Liver (tissue), 9 donors: ENCODE results near the gene NPTN. TPM values are rescaled to one million over a fixed set of nuclear protein-coding genes. Genes with fewer than 3 reads are reported as not detected.

Source experiments
- DNase-seq: peaks from one replicate; pipeline ENCODE4 v3.0.0-alpha.2; 2017; ENCODE audit warnings: low spot score
- H3K27ac ChIP-seq, 2 donors: one replicate each; pipeline ENCODE4 v1.7.0; 2013; ENCODE audit warnings: inconsistent platforms in 2 of 2, low read length in 2 of 2, control low read depth in 1 of 2, low read depth in 1 of 2, mild to moderate bottlenecking in 1 of 2
- H3K27me3 ChIP-seq, 4 donors: one replicate each; pipeline versions ENCODE4 v1.6.1 to v1.7.0; 2013; ENCODE audit warnings: low read length in 3 of 4, inconsistent platforms in 1 of 4, mild to moderate bottlenecking in 1 of 4, moderate library complexity in 1 of 4; ENCODE audit not compliant: control insufficient read depth in 4 of 4, insufficient read depth in 4 of 4
- H3K36me3 ChIP-seq, 4 donors: one replicate each; pipeline versions ENCODE4 v1.6.1 to v1.7.0; 2013; ENCODE audit warnings: low read length in 3 of 4, mild to moderate bottlenecking in 3 of 4, low read depth in 1 of 4, moderate library complexity in 1 of 4; ENCODE audit not compliant: control insufficient read depth in 4 of 4, insufficient read depth in 3 of 4
- H3K4me1 ChIP-seq, 4 donors: one replicate each; pipeline versions ENCODE4 v1.6.1 to v1.7.0; 2013; ENCODE audit warnings: low read length in 3 of 4, mild to moderate bottlenecking in 3 of 4, moderate library complexity in 1 of 4; ENCODE audit not compliant: control insufficient read depth in 4 of 4, insufficient read depth in 4 of 4
- H3K4me3 ChIP-seq, 3 donors: one replicate each; pipeline versions ENCODE4 v1.6.1 to v1.7.0; 2013; ENCODE audit warnings: low read length in 3 of 3, control low read depth in 1 of 3, low read depth in 1 of 3, mild to moderate bottlenecking in 1 of 3
- H3K9ac ChIP-seq, 2 donors: one replicate each; pipeline ENCODE4 v1.7.0; 2013; ENCODE audit warnings: low read length in 2 of 2, mild to moderate bottlenecking in 2 of 2, moderate library complexity in 2 of 2, control low read depth in 1 of 2, low read depth in 1 of 2
- H3K9me3 ChIP-seq, 4 donors: one replicate each; pipeline versions ENCODE4 v1.6.1 to v1.7.0; 2013; ENCODE audit warnings: low read length in 3 of 4; ENCODE audit not compliant: control insufficient read depth in 4 of 4
- EGR1 ChIP-seq, 2 donors: IDR thresholded peaks; 2 replicates each; pipeline ENCODE4 v1.6.1; 2016 to 2018; ENCODE audit warnings: antibody characterized with exemption in 2 of 2, low read depth in 2 of 2
- FOXA1 ChIP-seq: IDR thresholded peaks from 2 replicates; pipeline ENCODE4 v1.6.1; 2016; ENCODE audit warnings: antibody characterized with exemption
- FOXA2 ChIP-seq: IDR thresholded peaks from 2 replicates; pipeline ENCODE4 v1.6.1; 2016; ENCODE audit warnings: antibody characterized with exemption
- GABPA ChIP-seq, 2 donors: IDR thresholded peaks in 1 of 2; conservative IDR thresholded peaks in 1 of 2; 2 replicates each; pipeline ENCODE4 v1.6.1; 2016; ENCODE audit warnings: antibody characterized with exemption in 2 of 2, mild to moderate bottlenecking in 1 of 2, moderate library complexity in 1 of 2
- HNF4A ChIP-seq, 2 donors: conservative IDR thresholded peaks; 2 replicates each; pipeline ENCODE4 v1.6.1; 2016; ENCODE audit warnings: antibody characterized with exemption in 2 of 2, mild to moderate bottlenecking in 2 of 2
- HNF4G ChIP-seq: IDR thresholded peaks from 2 replicates; pipeline ENCODE4 v1.6.1; 2016; ENCODE audit warnings: antibody characterized with exemption
- JUND ChIP-seq, 2 donors: IDR thresholded peaks; 2 replicates each; pipeline ENCODE4 v1.6.1; 2016; ENCODE audit warnings: antibody characterized with exemption in 2 of 2
- NR2F2 ChIP-seq: IDR thresholded peaks from 2 replicates; pipeline ENCODE4 v1.6.1; 2016; ENCODE audit warnings: antibody characterized with exemption
- RAD21 ChIP-seq, 2 donors: IDR thresholded peaks; 2 replicates each; pipeline ENCODE4 v1.6.1; 2016; ENCODE audit warnings: antibody characterized with exemption in 2 of 2, mild to moderate bottlenecking in 2 of 2
- RXRA ChIP-seq, 2 donors: IDR thresholded peaks; 2 replicates each; pipeline ENCODE4 v1.6.1; 2017 to 2018; ENCODE audit warnings: antibody characterized with exemption in 2 of 2, mild to moderate bottlenecking in 1 of 2
- SP1 ChIP-seq: IDR thresholded peaks from 2 replicates; pipeline ENCODE4 v1.6.1; 2018; ENCODE audit warnings: antibody characterized with exemption, mild to moderate bottlenecking
- TAF1 ChIP-seq: conservative IDR thresholded peaks from 2 replicates; pipeline ENCODE4 v1.6.1; 2016; ENCODE audit warnings: antibody characterized with exemption, mild to moderate bottlenecking
- YY1 ChIP-seq: IDR thresholded peaks from 2 replicates; pipeline ENCODE4 v1.6.1; 2016; ENCODE audit warnings: antibody characterized with exemption, mild to moderate bottlenecking
- ZBTB33 ChIP-seq: IDR thresholded peaks from 2 replicates; pipeline ENCODE4 v1.6.1; 2016; ENCODE audit warnings: antibody characterized with exemption
- WGBS: extraction: QIAGEN DNeasy Blood & Tissue Kit; methylation state at CpG from one replicate; pipeline ENCODE4 v1.1.7; 2013; 5-methylcytosine and 5-hydroxymethylcytosine counted together
- polyA plus RNA-seq, 2 donors: library from polyadenylated mRNA; stranded (reverse) in 1 of 2; unstranded in 1 of 2; fragments of 200-250 nt in 1 of 2; fragments of >200 nt in 1 of 2; fragmentation: Nextera tagmentation in 1 of 2; extraction: Ambion mirVana in 1 of 2; gene quantifications; one replicate each; pipeline versions ENCODE4 v1.2.1 to v1.2.3, GENCODE V29; 2013 to 2015
- total RNA-seq, 2 donors: library from RNA; depleted of rRNA; stranded (reverse); fragments of >200 nt; gene quantifications; one replicate each; pipeline ENCODE4 v1.2.3, GENCODE V29; 2014
- TF ChIP-seq, protein P1 (sequence below): IDR thresholded peaks from 2 replicates; pipeline ENCODE4 v1.6.1; 2016; ENCODE audit warnings: antibody characterized with exemption
- TF ChIP-seq, protein P2 (sequence below): IDR thresholded peaks from 2 replicates; pipeline ENCODE4 v1.6.1; 2016; ENCODE audit warnings: antibody characterized with exemption, mild to moderate bottlenecking
- TF ChIP-seq, protein P3 (sequence below): fragments of 150-350 bp; IDR thresholded peaks from 2 replicates; pipeline ENCODE4 v1.5.1; 2017; ENCODE audit warnings: improper control_type of control experiment, low read depth, low read length; ENCODE audit not compliant: missing input control
- TF ChIP-seq, protein P4 (sequence below): IDR thresholded peaks from 2 replicates; pipeline ENCODE4 v1.6.1; 2016; ENCODE audit warnings: antibody characterized with exemption
- donor health status: healthy.
- donor health status: healthy.
- donor health status: healthy.
- donor health status: healthy.
- donor health status: healthy.

Gene NPTN
- total and polyA plus RNA-seq, 4 donors: 16.8 to 42.4 (median 33.9) TPM

DNA sequence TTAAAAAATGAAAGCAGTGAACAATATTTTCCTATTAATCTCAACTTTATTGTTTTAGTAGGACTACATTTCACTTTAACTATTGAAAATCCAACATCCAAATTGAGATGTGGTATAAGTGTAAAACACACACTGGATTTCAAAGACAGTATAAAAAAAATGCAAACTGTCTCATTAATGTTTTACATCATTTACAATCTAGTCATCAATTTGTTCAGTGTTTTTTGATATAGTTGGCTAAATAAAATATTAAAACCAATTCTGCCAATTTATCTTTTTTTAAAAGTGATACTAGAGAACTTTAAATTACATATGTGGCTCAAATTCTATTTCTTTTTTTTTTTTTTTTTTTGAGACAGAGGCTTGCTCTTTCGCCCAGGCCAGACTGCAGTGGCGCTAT lies 95.1 kb downstream of the NPTN start:
- Histone ChIP-seq H3K9ac (no peak overlapping the region), H3K27ac (no peak overlapping the region), H3K4me3 (no peak overlapping the region), H3K36me3 (no peaks in the 10 kb centered on the region), H3K4me1 (peaks cover 0 to 3% (median 0%) of the 10 kb centered on the region in 4 donors), H3K27me3 (no peaks in the 10 kb centered on the region), H3K9me3 (no peaks in the 10 kb centered on the region)
- no peak for DNase-seq
- WGBS: 98% methylated on average over 2 of the region's 2 CpGs
- TF ChIP-seq, protein P1, sequence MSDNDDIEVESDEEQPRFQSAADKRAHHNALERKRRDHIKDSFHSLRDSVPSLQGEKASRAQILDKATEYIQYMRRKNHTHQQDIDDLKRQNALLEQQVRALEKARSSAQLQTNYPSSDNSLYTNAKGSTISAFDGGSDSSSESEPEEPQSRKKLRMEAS: no peak
- TF ChIP-seq, protein P2, sequence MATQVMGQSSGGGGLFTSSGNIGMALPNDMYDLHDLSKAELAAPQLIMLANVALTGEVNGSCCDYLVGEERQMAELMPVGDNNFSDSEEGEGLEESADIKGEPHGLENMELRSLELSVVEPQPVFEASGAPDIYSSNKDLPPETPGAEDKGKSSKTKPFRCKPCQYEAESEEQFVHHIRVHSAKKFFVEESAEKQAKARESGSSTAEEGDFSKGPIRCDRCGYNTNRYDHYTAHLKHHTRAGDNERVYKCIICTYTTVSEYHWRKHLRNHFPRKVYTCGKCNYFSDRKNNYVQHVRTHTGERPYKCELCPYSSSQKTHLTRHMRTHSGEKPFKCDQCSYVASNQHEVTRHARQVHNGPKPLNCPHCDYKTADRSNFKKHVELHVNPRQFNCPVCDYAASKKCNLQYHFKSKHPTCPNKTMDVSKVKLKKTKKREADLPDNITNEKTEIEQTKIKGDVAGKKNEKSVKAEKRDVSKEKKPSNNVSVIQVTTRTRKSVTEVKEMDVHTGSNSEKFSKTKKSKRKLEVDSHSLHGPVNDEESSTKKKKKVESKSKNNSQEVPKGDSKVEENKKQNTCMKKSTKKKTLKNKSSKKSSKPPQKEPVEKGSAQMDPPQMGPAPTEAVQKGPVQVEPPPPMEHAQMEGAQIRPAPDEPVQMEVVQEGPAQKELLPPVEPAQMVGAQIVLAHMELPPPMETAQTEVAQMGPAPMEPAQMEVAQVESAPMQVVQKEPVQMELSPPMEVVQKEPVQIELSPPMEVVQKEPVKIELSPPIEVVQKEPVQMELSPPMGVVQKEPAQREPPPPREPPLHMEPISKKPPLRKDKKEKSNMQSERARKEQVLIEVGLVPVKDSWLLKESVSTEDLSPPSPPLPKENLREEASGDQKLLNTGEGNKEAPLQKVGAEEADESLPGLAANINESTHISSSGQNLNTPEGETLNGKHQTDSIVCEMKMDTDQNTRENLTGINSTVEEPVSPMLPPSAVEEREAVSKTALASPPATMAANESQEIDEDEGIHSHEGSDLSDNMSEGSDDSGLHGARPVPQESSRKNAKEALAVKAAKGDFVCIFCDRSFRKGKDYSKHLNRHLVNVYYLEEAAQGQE: no peak
- TF ChIP-seq FOXA2: no peak
- TF ChIP-seq RAD21 (IDR thresholded peaks at IDR 0.05): no peak
- TF ChIP-seq, protein P3, sequence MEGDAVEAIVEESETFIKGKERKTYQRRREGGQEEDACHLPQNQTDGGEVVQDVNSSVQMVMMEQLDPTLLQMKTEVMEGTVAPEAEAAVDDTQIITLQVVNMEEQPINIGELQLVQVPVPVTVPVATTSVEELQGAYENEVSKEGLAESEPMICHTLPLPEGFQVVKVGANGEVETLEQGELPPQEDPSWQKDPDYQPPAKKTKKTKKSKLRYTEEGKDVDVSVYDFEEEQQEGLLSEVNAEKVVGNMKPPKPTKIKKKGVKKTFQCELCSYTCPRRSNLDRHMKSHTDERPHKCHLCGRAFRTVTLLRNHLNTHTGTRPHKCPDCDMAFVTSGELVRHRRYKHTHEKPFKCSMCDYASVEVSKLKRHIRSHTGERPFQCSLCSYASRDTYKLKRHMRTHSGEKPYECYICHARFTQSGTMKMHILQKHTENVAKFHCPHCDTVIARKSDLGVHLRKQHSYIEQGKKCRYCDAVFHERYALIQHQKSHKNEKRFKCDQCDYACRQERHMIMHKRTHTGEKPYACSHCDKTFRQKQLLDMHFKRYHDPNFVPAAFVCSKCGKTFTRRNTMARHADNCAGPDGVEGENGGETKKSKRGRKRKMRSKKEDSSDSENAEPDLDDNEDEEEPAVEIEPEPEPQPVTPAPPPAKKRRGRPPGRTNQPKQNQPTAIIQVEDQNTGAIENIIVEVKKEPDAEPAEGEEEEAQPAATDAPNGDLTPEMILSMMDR: no peak

DNA sequence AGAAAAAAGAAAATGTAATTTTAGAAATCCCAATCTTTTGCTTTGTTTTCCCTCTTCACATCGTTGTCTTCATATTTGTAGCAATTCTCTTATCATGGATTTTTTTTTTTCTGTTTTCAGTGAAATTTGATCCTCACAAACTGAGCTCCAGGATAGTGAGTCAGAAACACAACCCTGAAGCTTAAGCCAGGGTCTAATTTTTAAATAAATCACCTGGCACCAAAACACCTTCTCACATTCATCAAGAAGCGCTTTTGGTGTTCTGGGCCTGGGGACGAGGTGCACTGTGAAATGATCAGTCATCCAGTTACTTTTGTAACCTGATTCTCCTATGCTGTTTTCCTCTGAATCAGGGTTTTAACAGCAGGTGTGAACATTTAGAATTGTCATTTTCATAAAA lies 102.5 kb downstream of the NPTN start:
- Histone ChIP-seq H3K27ac (no peak overlapping the region), H3K4me1 (no peaks in the 10 kb centered on the region), H3K9ac (no peak overlapping the region), H3K27me3 (no peaks in the 10 kb centered on the region), H3K4me3 (no peak overlapping the region), H3K36me3 (no peaks in the 10 kb centered on the region), H3K9me3 (no peaks in the 10 kb centered on the region)
- TF ChIP-seq FOXA1: no peak
- TF ChIP-seq RXRA (IDR thresholded peaks at IDR 0.05): no peak
- TF ChIP-seq EGR1 (IDR thresholded peaks at IDR 0.05; ENCODE audit: low read depth in 2 of 2): no peak
- no peak for TF ChIP-seq FOXA2
- no peak for TF ChIP-seq ZBTB33
- no peak for TF ChIP-seq RAD21 (IDR thresholded peaks at IDR 0.05)
- TF ChIP-seq, protein P4, sequence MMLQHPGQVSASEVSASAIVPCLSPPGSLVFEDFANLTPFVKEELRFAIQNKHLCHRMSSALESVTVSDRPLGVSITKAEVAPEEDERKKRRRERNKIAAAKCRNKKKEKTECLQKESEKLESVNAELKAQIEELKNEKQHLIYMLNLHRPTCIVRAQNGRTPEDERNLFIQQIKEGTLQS: no peak
- no peak for TF ChIP-seq GABPA (IDR thresholded peaks at IDR 0.05 in 1 of 2, conservative IDR thresholded peaks at IDR 0.05 in 1 of 2)
- TF ChIP-seq, protein P1: no peak
- TF ChIP-seq NR2F2: no peak
- TF ChIP-seq YY1: no peak
- TF ChIP-seq TAF1: no peak
- no peak for TF ChIP-seq JUND (IDR thresholded peaks at IDR 0.05)
- TF ChIP-seq SP1: no peak
- TF ChIP-seq, protein P3: no peak
- TF ChIP-seq HNF4A (conservative IDR thresholded peaks at IDR 0.05): no peak
- TF ChIP-seq, protein P2: no peak
- no peak for TF ChIP-seq HNF4G
- no peak for DNase-seq
- WGBS: 84% methylated on average over 3 of the region's 3 CpGs
